ENCODE data around the gene AFG1L.

The AFG1L gene

DNA sequence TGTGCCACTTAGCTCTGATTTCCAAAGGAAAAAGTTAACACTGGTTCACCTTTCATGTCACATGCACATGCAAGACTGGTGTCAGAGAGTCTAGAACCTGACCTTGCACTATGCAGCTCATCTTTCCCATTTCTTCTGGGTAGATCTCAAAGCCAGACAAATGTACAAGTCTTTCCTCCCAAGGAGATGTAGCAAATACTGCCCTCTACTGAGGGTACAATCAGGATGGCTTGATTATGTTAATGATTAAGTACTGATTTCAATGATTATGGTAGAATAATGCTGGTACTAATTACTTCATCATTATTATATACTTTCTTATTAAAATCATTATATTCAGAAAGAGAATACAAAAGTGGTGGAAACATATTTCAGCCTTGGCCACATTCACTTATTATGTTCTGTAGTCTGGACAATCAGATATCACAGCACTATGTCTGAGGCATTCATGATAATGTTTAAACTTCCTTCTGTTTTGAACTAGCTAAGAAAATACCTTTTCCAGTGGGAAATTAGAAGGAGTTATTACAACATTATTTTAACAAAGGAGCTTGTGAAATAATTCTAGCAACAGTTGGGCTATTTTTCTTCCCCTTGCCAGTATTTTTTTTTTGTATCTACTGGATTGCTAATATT, 197.4 kb downstream of the AFG1L start:
- no peak overlapping the region for H2AFZ ChIP-seq (ENCODE audit: low read depth, low read length)
- TF ChIP-seq EZH2phosphoT487 (IDR thresholded peaks at IDR 0.05; ENCODE audit: low read depth), result no peak
- TF ChIP-seq, protein P1, sequence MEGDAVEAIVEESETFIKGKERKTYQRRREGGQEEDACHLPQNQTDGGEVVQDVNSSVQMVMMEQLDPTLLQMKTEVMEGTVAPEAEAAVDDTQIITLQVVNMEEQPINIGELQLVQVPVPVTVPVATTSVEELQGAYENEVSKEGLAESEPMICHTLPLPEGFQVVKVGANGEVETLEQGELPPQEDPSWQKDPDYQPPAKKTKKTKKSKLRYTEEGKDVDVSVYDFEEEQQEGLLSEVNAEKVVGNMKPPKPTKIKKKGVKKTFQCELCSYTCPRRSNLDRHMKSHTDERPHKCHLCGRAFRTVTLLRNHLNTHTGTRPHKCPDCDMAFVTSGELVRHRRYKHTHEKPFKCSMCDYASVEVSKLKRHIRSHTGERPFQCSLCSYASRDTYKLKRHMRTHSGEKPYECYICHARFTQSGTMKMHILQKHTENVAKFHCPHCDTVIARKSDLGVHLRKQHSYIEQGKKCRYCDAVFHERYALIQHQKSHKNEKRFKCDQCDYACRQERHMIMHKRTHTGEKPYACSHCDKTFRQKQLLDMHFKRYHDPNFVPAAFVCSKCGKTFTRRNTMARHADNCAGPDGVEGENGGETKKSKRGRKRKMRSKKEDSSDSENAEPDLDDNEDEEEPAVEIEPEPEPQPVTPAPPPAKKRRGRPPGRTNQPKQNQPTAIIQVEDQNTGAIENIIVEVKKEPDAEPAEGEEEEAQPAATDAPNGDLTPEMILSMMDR (IDR thresholded peaks at IDR 0.05; ENCODE audit: low read depth, low read length), result peak; percentile 66

DNA sequence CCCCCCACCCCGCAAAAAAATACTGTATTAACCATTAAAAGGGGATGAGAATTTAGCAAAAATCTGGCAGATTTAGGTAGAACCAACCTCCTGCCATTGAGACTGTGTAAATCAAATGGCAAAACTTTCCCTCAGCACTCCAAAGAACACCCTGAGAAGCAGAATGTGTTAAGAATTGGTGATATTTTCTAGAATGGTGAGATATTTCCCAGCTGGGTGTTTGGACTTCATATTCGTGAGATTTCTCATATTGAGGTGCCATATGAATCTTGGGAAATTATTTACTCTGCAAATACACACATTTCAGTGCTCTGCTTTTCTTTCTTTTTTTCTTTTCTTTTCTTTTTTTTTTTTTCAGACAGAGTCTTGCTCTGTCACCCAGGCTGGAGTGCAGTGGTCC, 199.6 kb downstream of the AFG1L start:
- H4K20me1 ChIP-seq (ENCODE audit: insufficient read depth, low read length), result no peaks in the 10 kb centered on the region
- H3K9me3 ChIP-seq (ENCODE audit: insufficient read depth, low read length), result no peaks in the 10 kb centered on the region
- no peak overlapping the region for H3K4me3 ChIP-seq (ENCODE audit: low read length)
- H3K4me2 ChIP-seq (ENCODE audit: low read length), result no peak overlapping the region
- H3K4me1 ChIP-seq (ENCODE audit: low read length), result no peaks in the 10 kb centered on the region
- no peak overlapping the region for H2AFZ ChIP-seq (ENCODE audit: low read depth, low read length)
- no peak overlapping the region for H3K9ac ChIP-seq (ENCODE audit: low read length)
- no peaks in the 10 kb centered on the region for H3K79me2 ChIP-seq (ENCODE audit: low read length)
- TF ChIP-seq, protein P1 (IDR thresholded peaks at IDR 0.05; ENCODE audit: low read depth, low read length), result no peak
- TF ChIP-seq EZH2phosphoT487 (IDR thresholded peaks at IDR 0.05; ENCODE audit: low read depth), result no peak
- H3K27me3 ChIP-seq (ENCODE audit: low read depth, low read length), result no peaks in the 10 kb centered on the region
- H3K27ac ChIP-seq (ENCODE audit: low read length), result no peak overlapping the region
- no peaks in the 10 kb centered on the region for H3K36me3 ChIP-seq (replicated peaks; ENCODE audit: low read depth, low read length)

More for the DNA sequence above, 197.4 kb downstream of the AFG1L start:
- Histone ChIP-seq H3K4me3 (ENCODE audit: low read length) (no peak overlapping the region), H3K9ac (ENCODE audit: low read length) (no peak overlapping the region), H3K4me2 (ENCODE audit: low read length) (no peak overlapping the region), H3K36me3 (replicated peaks; ENCODE audit: low read depth, low read length) (no peaks in the 10 kb centered on the region), H3K9me3 (ENCODE audit: insufficient read depth, low read length) (no peaks in the 10 kb centered on the region), H3K27ac (ENCODE audit: low read length) (no peak overlapping the region), H4K20me1 (ENCODE audit: insufficient read depth, low read length) (no peaks in the 10 kb centered on the region), H3K79me2 (ENCODE audit: low read length) (no peaks in the 10 kb centered on the region), H3K4me1 (ENCODE audit: low read length) (no peaks in the 10 kb centered on the region), H3K27me3 (ENCODE audit: low read depth, low read length) (no peaks in the 10 kb centered on the region)

DNA sequence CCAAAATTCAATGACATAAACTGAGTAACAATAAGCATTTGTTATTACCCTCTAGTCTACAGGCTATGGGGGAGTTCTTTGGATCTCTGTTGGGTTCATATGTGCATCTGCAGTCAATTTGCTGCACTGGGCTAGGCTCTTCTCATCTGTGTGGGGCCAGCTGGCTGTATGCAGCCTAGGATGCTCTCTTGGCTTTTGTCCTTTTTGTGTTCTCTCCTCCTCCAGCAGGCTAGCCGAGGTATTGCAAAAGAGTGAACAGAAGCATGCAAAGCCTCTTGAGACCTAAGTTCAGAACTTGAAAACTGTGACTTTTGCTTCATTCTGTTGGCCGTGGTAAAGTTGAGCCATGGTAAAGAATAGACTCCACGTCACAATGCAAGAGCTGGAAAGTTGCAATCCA, 203.0 kb downstream of the AFG1L start:
- H3K36me3 ChIP-seq (replicated peaks; ENCODE audit: low read depth, low read length), result no peaks in the 10 kb centered on the region
- H4K20me1 ChIP-seq (ENCODE audit: insufficient read depth, low read length), result no peaks in the 10 kb centered on the region
- no peaks in the 10 kb centered on the region for H3K27me3 ChIP-seq (ENCODE audit: low read depth, low read length)
- no peak overlapping the region for H3K27ac ChIP-seq (ENCODE audit: low read length)
- TF ChIP-seq, protein P1 (IDR thresholded peaks at IDR 0.05; ENCODE audit: low read depth, low read length), result peak; percentile 50
- TF ChIP-seq EZH2phosphoT487 (IDR thresholded peaks at IDR 0.05; ENCODE audit: low read depth), result no peak
- H3K79me2 ChIP-seq (ENCODE audit: low read length), result no peaks in the 10 kb centered on the region
- no peaks in the 10 kb centered on the region for H3K9me3 ChIP-seq (ENCODE audit: insufficient read depth, low read length)
- H3K9ac ChIP-seq (ENCODE audit: low read length), result no peak overlapping the region
- no peaks in the 10 kb centered on the region for H3K4me1 ChIP-seq (ENCODE audit: low read length)
- H3K4me2 ChIP-seq (ENCODE audit: low read length), result no peak overlapping the region
- H2AFZ ChIP-seq (ENCODE audit: low read depth, low read length), result no peak overlapping the region
- no peak overlapping the region for H3K4me3 ChIP-seq (ENCODE audit: low read length)

DNA sequence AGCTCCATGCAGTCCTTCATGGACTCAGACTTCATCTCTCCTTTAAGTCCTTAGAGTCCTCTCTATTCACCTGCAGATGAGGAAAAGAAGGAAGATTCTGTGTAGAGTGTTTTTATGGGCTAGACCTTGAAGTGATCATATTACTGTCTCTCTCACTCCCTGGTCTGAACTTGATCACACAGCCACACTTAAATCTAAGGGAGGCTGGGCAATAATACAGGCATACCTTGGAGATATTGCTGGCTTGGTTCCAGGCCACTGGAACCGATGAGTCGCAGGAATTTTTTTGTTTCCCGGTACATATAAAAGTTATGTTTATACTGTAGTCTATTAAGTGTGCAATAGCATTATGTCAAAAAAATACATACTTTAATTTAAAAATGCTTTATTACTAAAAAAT, 206.7 kb downstream of the AFG1L start:
- H3K4me3 ChIP-seq (ENCODE audit: low read length), result no peak overlapping the region
- no peak overlapping the region for H3K9ac ChIP-seq (ENCODE audit: low read length)
- H3K79me2 ChIP-seq (ENCODE audit: low read length), result no peaks in the 10 kb centered on the region
- H2AFZ ChIP-seq (ENCODE audit: low read depth, low read length), result no peak overlapping the region
- TF ChIP-seq, protein P1 (IDR thresholded peaks at IDR 0.05; ENCODE audit: low read depth, low read length), result no peak
- no peak for TF ChIP-seq EZH2phosphoT487 (IDR thresholded peaks at IDR 0.05; ENCODE audit: low read depth)
- no peaks in the 10 kb centered on the region for H4K20me1 ChIP-seq (ENCODE audit: insufficient read depth, low read length)
- H3K36me3 ChIP-seq (replicated peaks; ENCODE audit: low read depth, low read length), result no peaks in the 10 kb centered on the region
- no peaks in the 10 kb centered on the region for H3K4me1 ChIP-seq (ENCODE audit: low read length)
- H3K27ac ChIP-seq (ENCODE audit: low read length), result no peak overlapping the region
- H3K9me3 ChIP-seq (ENCODE audit: insufficient read depth, low read length), result no peaks in the 10 kb centered on the region
- no peaks in the 10 kb centered on the region for H3K27me3 ChIP-seq (ENCODE audit: low read depth, low read length)
- H3K4me2 ChIP-seq (ENCODE audit: low read length), result no peak overlapping the region

Measured in OCI-LY3 (cell line).